Measurements from ENCODE around the gene HMGB3. TPM values are rescaled to one million over a fixed set of nuclear protein-coding genes. Genes with fewer than 3 reads are reported as not detected.

HMGB3 gene
- total and polyA plus RNA-seq, 8 donors, result 30.2 to 180 (median 116) TPM

- DNase-seq (no peak), ATAC-seq (no peak)
- intact Hi-C loops (cut with DNase I), result no loop called here
- H3K9me3 ChIP-seq, result no peaks in the 10 kb centered on the region
- no peaks in the 10 kb centered on the region for H3K4me1 ChIP-seq
- TF ChIP-seq, protein P1, sequence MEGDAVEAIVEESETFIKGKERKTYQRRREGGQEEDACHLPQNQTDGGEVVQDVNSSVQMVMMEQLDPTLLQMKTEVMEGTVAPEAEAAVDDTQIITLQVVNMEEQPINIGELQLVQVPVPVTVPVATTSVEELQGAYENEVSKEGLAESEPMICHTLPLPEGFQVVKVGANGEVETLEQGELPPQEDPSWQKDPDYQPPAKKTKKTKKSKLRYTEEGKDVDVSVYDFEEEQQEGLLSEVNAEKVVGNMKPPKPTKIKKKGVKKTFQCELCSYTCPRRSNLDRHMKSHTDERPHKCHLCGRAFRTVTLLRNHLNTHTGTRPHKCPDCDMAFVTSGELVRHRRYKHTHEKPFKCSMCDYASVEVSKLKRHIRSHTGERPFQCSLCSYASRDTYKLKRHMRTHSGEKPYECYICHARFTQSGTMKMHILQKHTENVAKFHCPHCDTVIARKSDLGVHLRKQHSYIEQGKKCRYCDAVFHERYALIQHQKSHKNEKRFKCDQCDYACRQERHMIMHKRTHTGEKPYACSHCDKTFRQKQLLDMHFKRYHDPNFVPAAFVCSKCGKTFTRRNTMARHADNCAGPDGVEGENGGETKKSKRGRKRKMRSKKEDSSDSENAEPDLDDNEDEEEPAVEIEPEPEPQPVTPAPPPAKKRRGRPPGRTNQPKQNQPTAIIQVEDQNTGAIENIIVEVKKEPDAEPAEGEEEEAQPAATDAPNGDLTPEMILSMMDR (IDR thresholded peaks at IDR 0.05), result no peak
- H3K36me3 ChIP-seq, result no peaks in the 10 kb centered on the region
- H3K4me3 ChIP-seq, result no peak overlapping the region
- H3K27ac ChIP-seq, result no peak overlapping the region
- no peaks in the 10 kb centered on the region for H3K27me3 ChIP-seq
Measured at GRCh38 chrX:151031391-151031975, 48.3 kb downstream of the HMGB3 start.

DNA sequence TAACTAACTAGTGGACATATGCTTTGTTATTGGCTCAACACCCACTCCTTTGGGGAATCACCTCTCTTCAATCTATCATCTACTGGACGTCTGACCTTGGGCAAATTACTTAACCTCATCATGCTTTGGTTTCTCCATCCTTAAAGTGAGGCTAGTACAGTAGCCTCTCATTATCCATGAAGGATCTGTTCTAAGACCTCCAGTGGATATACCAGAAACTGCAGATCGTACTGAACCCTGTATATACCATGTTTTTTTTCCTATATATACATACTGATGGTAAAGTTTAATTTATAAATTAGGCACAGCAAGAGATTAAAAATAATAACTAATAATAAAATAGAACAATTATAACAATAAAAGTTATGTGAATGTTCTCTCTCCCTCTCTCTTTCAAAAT lies 56.2 kb downstream of the HMGB3 start:
- Histone ChIP-seq H3K9me3 (no peaks in the 10 kb centered on the region), H3K36me3 (no peaks in the 10 kb centered on the region), H3K27ac (no peak overlapping the region), H3K4me1 (no peaks in the 10 kb centered on the region), H3K27me3 (no peaks in the 10 kb centered on the region), H3K4me3 (no peak overlapping the region)
- ATAC-seq (no peak), DNase-seq (no peak)
- intact Hi-C loops (cut with DNase I), result no loop called here
- TF ChIP-seq, protein P1 (IDR thresholded peaks at IDR 0.05), result no peak

Other genes with a start within 250 kb of the HMGB3 start
- 10 to 100 TPM; 35.1 to 38.9 TPM for gene CD99L2, start 84.7 kb upstream of the HMGB3 start, total RNA-seq
- 10 to 100 TPM; 35.0 to 45.6 (median 41.3) TPM for gene CD99L2, start 84.7 kb upstream of the HMGB3 start, polyA plus RNA-seq (ENCODE audit: insufficient read length in 6 of 6)
- gene GPR50, start 193.2 kb downstream of the HMGB3 start, total RNA-seq, result not detected
- gene GPR50, start 193.2 kb downstream of the HMGB3 start, polyA plus RNA-seq (ENCODE audit: insufficient read length in 6 of 6), result not detected

Data from left lung (tissue), 10 donors.